GM12878 (cell line): Measurements from ENCODE around the gene SRGAP1. TPM values are rescaled to one million over a fixed set of nuclear protein-coding genes. Genes with fewer than 3 reads are reported as not detected.

ENCODE experiments used
- ATAC-seq: fragments of 200-7000 bp; cut with Tn5 transposase; 3 replicates; pipeline ENCODE4 v1.9.1; 2020; ENCODE audit warnings: mild to moderate bottlenecking, moderate library complexity
- BruUV-seq: library from RNA; stranded (reverse); fragments of 400-500 nt; replicated peaks from 2 replicates; lab custom pipeline; 2021; lab: Mats Ljungman, UMichigan
- CTCF ChIA-PET: fragments of 300-600 bp; sonication (Branson Sonifier 250); formaldehyde crosslinking; extraction: SDS; loops from one replicate; lab custom pipeline; 2021; ENCODE audit warnings: inconsistent platforms; lab: Yijun Ruan, JAX
- POLR2A ChIA-PET: fragments of 350-600 bp; formaldehyde crosslinking; extraction: SDS; loops from one replicate; lab custom pipeline; 2021; ENCODE audit warnings: inconsistent platforms; lab: Charles Lee
- RAD21 ChIA-PET: fragments of 300-600 bp; sonication (Branson Sonifier 250); formaldehyde crosslinking; loops from one replicate; lab custom pipeline; 2023; ENCODE audit warnings: antibody characterized with exemption; ENCODE audit not compliant: unreplicated experiment; lab: Charles Lee
- SMC1A ChIA-PET: fragments of 300-600 bp; sonication (Branson Sonifier 250); formaldehyde crosslinking; loops from one replicate; lab custom pipeline; 2023; ENCODE audit not compliant: unreplicated experiment, uncharacterized antibody; lab: Charles Lee
- DNase-seq: peaks from one replicate; pipeline ENCODE4 v3.0.0-alpha.2; 2011; ENCODE audit warnings: low read depth, low spot score
- FAIRE-seq: peaks from 3 replicates; lab custom pipeline; 2011; peaks lifted over from hg19 to GRCh38; lab: Jason Lieb, UNC
- H2AFZ ChIP-seq: 2 replicates; pipeline ENCODE4 v1.6.0; 2011; ENCODE audit warnings: low read depth, low read length, control low read depth; ENCODE audit not compliant: control insufficient read depth
- H3K27ac ChIP-seq: 2 replicates; pipeline ENCODE4 v1.5.1; 2011; ENCODE audit warnings: control low read depth; ENCODE audit not compliant: control insufficient read depth, insufficient read depth
- H3K27me3 ChIP-seq, 2 experiments: replicated peaks in 1 of 2; 2 replicates each; pipeline versions ENCODE4 v1.6.0 to v1.6.1; 2011; ENCODE audit warnings: low read length in 1 of 2; ENCODE audit not compliant: control insufficient read depth in 2 of 2, insufficient read depth in 2 of 2
- H3K36me3 ChIP-seq, 2 experiments: 2 replicates each; pipeline ENCODE4 v1.5.1; 2011; ENCODE audit warnings: low read length in 1 of 2; ENCODE audit not compliant: control insufficient read depth in 2 of 2, insufficient read depth in 2 of 2
- H3K4me1 ChIP-seq: 2 replicates; pipeline ENCODE4 v1.6.1; 2011; ENCODE audit warnings: mild to moderate bottlenecking, low read length, moderate library complexity, mixed read lengths; ENCODE audit not compliant: control insufficient read depth, insufficient read depth
- H3K4me2 ChIP-seq: 2 replicates; pipeline ENCODE4 v1.6.0; 2011; ENCODE audit warnings: control low read depth; ENCODE audit not compliant: control insufficient read depth, insufficient read depth
- H3K4me3 ChIP-seq: fragments of 200-600 bp; sonication (generic); 2 replicates; pipeline ENCODE4 v1.5.1; 2016
- H3K79me2 ChIP-seq: 2 replicates; pipeline ENCODE4 v1.6.0; 2011; ENCODE audit warnings: low read length; ENCODE audit not compliant: control insufficient read depth, insufficient read depth
- H3K9ac ChIP-seq: 2 replicates; pipeline ENCODE4 v1.8.0; 2011; ENCODE audit warnings: low read length, control low read depth, mixed read lengths; ENCODE audit not compliant: control insufficient read depth, insufficient read depth
- H3K9me3 ChIP-seq: replicated peaks from 3 replicates; pipeline ENCODE4 v1.5.1; 2011; ENCODE audit warnings: mild to moderate bottlenecking, low read length; ENCODE audit not compliant: control insufficient read depth, insufficient read depth
- H4K20me1 ChIP-seq: 2 replicates; pipeline ENCODE4 v1.6.0; 2011; ENCODE audit not compliant: control insufficient read depth, insufficient read depth
- BACH1 ChIP-seq: fragments of 450-650 bp; IDR thresholded peaks from 2 replicates; pipeline ENCODE4 v1.6.1; 2017; ENCODE audit warnings: mild to moderate bottlenecking, borderline replicate concordance
- BMI1 ChIP-seq: fragments of 450-650 bp; IDR thresholded peaks from 2 replicates; pipeline ENCODE4 v1.6.1; 2016; ENCODE audit warnings: mild to moderate bottlenecking, moderate library complexity, borderline replicate concordance
- EZH2 ChIP-seq: IDR thresholded peaks from 2 replicates; pipeline ENCODE4 v1.6.1; 2012; ENCODE audit warnings: low read depth, mild to moderate bottlenecking, control low read depth, inconsistent platforms, low read length, borderline replicate concordance; ENCODE audit not compliant: control insufficient read depth
- IKZF1 ChIP-seq: fragments of 450-650 bp; conservative IDR thresholded peaks from 2 replicates; pipeline ENCODE4 v1.6.1; 2017; ENCODE audit warnings: antibody characterized with exemption, mild to moderate bottlenecking
- NFYA ChIP-seq: IDR thresholded peaks from 2 replicates; pipeline ENCODE4 v1.6.1; 2011; ENCODE audit warnings: low read depth, mild to moderate bottlenecking, low read length, improper control_type of control experiment, borderline replicate concordance
- PBX3 ChIP-seq: IDR thresholded peaks from 2 replicates; pipeline ENCODE4 v1.6.1; 2011; ENCODE audit warnings: mild to moderate bottlenecking, low read depth, low read length, moderate library complexity; ENCODE audit not compliant: insufficient replicate concordance
- RCOR1 ChIP-seq: conservative IDR thresholded peaks from 2 replicates; pipeline ENCODE4 v1.6.1; 2012; ENCODE audit warnings: low read depth, low read length, improper control_type of control experiment
- RELA ChIP-seq: fragments of 450-650 bp; IDR thresholded peaks from 2 replicates; pipeline ENCODE4 v1.8.0; 2014; ENCODE audit warnings: borderline replicate concordance; ENCODE audit not compliant: partially characterized antibody
- REST ChIP-seq: IDR thresholded peaks from 2 replicates; pipeline ENCODE4 v1.6.1; 2012; ENCODE audit warnings: mild to moderate bottlenecking, low read depth, low read length
- SRF ChIP-seq, 2 experiments: IDR thresholded peaks; 2 replicates each; pipeline ENCODE4 v1.6.1; 2011; ENCODE audit warnings: low read depth in 2 of 2, low read length in 2 of 2, mild to moderate bottlenecking in 1 of 2, moderate library complexity in 1 of 2
- TCF7 ChIP-seq: IDR thresholded peaks from 2 replicates; pipeline ENCODE4 v1.6.1; 2014; ENCODE audit warnings: antibody characterized with exemption, borderline replicate concordance
- WRNIP1 ChIP-seq: IDR thresholded peaks from 2 replicates; pipeline ENCODE4 v1.6.1; 2011; ENCODE audit warnings: low read depth, low read length, improper control_type of control experiment, borderline replicate concordance
- ZNF207 ChIP-seq: fragments of 450-650 bp; IDR thresholded peaks from 2 replicates; pipeline ENCODE4 v1.6.1; 2014; ENCODE audit warnings: antibody characterized with exemption, mild to moderate bottlenecking, borderline replicate concordance
- WGBS: methylation state at CpG from one replicate; pipeline ENCODE4 v1.1.6; 2016; ENCODE audit warnings: low lambda C conversion rate; ENCODE audit not compliant: insufficient replicate concordance, insufficient coverage; ENCODE audit errors: missing lambda C conversion rate; 5-methylcytosine and 5-hydroxymethylcytosine counted together
- in situ Hi-C: fragments of 300-500 bp; cut with MboI; formaldehyde crosslinking; loops from 9 replicates; pipeline ENCODE4 v1.14.3; 2018; ENCODE audit warnings: mixed read lengths
- intact Hi-C: fragments of 100-400 bp; cut with micrococcal nuclease; formaldehyde crosslinking; loops from one replicate; pipeline ENCODE4 v1.14.2; 2022; ENCODE audit not compliant: unreplicated experiment
- polyA plus RNA-seq, 11 experiments: library from polyadenylated mRNA; depleted of rRNA in 4 of 11; unstranded in 6 of 11; stranded (reverse) in 5 of 11; fragments of >200 nt; fragmentation: Nextera tagmentation in 4 of 11; fragmentation: Illumina TruSeq in 1 of 11; extraction: Ambion mirVana in 4 of 11; extraction: Trizol in 1 of 11; gene quantifications; 1 replicate in 1 of 11; 2 replicates in 10 of 11; pipeline versions ENCODE4 v1.2.1 to v1.2.3, GENCODE V29; 2011 to 2016; ENCODE audit warnings: inconsistent platforms in 2 of 11, missing spikeins in 2 of 11, low read depth in 1 of 11
- total RNA-seq, 4 experiments: library from RNA; depleted of rRNA in 3 of 4; stranded (reverse); fragments of >200 nt in 3 of 4; fragmentation: Illumina TruSeq in 1 of 4; extraction: Trizol in 1 of 4; gene quantifications; 2 replicates each; pipeline versions ENCODE4 v1.2.1 to v1.2.3, GENCODE V29; 2013 to 2021

The SRGAP1 gene
- total and polyA plus RNA-seq, 10 of the 15 experiments (the other 5 are each of a cell fraction or from before 2014, with no cell fraction given), result 0.16 to 0.85 (median 0.46) TPM

- BruUV-seq, result no TSS peak
- Histone ChIP-seq H3K9me3 (no peaks in the 10 kb centered on the region), H3K4me2 (no peak overlapping the region), H3K36me3 (no peaks in the 10 kb centered on the region), H3K4me1 (no peaks in the 10 kb centered on the region), H2AFZ (no peak overlapping the region), H3K79me2 (no peaks in the 10 kb centered on the region), H3K9ac (no peak overlapping the region), H3K27ac (no peak overlapping the region), H4K20me1 (no peaks in the 10 kb centered on the region), H3K4me3 (no peak overlapping the region), H3K27me3 (no peaks in the 10 kb centered on the region)
- ChIA-PET RAD21 (no interaction called here), CTCF (no interaction called here), POLR2A (no interaction called here), SMC1A (no interaction called here)
- ATAC-seq, result no peak
- intact Hi-C loops, result no loop called here
- 63% methylated on average over 2 of the region's 2 CpGs for WGBS
- no peak for TF ChIP-seq RELA
- TF ChIP-seq BMI1, result peak; percentile 31; the same call in 1 of the 2 replicates
- FAIRE-seq, result no peak
- no peak for DNase-seq
- in situ Hi-C loops, result no loop called here
These were observed 330.9 kb downstream of the SRGAP1 start for GRCh38 chr12:64175254-64175945.

- BruUV-seq, result no TSS peak
- H3K27me3 ChIP-seq, result no peaks in the 10 kb centered on the region
- intact Hi-C loops (no loop called here), in situ Hi-C loops (no loop called here)
- no peak overlapping the region for H3K27ac ChIP-seq
- ChIA-PET SMC1A (no interaction called here), CTCF (no interaction called here), POLR2A (no interaction called here), RAD21 (no interaction called here)
- no peaks in the 10 kb centered on the region for H3K9me3 ChIP-seq
- no peaks in the 10 kb centered on the region for H4K20me1 ChIP-seq
- no peak overlapping the region for H3K4me2 ChIP-seq
- H3K9ac ChIP-seq, result no peak overlapping the region
- no peak for FAIRE-seq
- DNase-seq, result no peak
- no peaks in the 10 kb centered on the region for H3K4me1 ChIP-seq
- no peaks in the 10 kb centered on the region for H3K79me2 ChIP-seq
- H3K36me3 ChIP-seq, result no peaks in the 10 kb centered on the region
- H3K4me3 ChIP-seq, result no peak overlapping the region
- WGBS, result 49% methylated on average over 7 of the region's 7 CpGs
- no peak overlapping the region for H2AFZ ChIP-seq
- ATAC-seq, result no peak
- TF ChIP-seq WRNIP1 (no peak), BACH1 (no peak), TCF7 (no peak), NFYA (no peak), IKZF1 (no peak), SRF (IDR thresholded peaks at IDR 0.05; ENCODE audit: low read depth in 2 of 2, low read length in 2 of 2) (no peak), REST (no peak), EZH2 (no peak), RCOR1 (no peak), PBX3 (no peak), ZNF207 (no peak)
These were observed 332.5 kb downstream of the SRGAP1 start for GRCh38 chr12:64177001-64177400.
